ENCODE results near the gene ZNF638. TPM values are rescaled to one million over a fixed set of nuclear protein-coding genes. Genes with fewer than 3 reads are reported as not detected.

The ZNF638 gene
- total and polyA plus RNA-seq, 2 of the 8 experiments (the other 6 are each of a cell fraction or from before 2014, with no cell fraction given), result 45.3 to 143 TPM

DNA sequence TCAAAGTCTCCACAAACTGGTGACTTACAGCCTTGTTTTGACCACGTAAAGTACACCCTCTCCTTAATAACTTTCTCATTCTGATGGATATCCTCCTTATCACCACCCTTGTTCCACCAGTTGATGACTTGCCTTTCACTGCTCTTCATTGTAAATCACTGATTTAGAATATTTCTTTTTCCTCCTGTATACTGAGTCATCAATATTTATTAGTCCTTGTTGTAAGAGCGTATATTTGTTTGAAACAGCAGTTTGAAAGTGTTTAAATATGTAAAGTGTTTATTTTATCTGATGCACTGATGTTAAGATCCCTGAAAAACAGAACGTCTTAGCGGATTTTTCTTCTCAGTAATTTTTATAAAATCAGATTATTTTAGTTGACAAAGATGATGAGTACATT is 87.6 kb downstream of the ZNF638 start:
- Histone ChIP-seq H3K23me2 (ENCODE audit: low read depth, low read length) (no peaks in the 10 kb centered on the region), H4K20me1 (replicated peaks in 1 of 2; ENCODE audit: control insufficient read depth in 1 of 2, insufficient read depth in 2 of 2, low read length in 2 of 2) (no peaks in the 10 kb centered on the region), H2BK15ac (ENCODE audit: low read length) (no peak overlapping the region), H3K56ac (replicated peaks; ENCODE audit: insufficient read length, low read depth, low read length) (no peak overlapping the region), H3K9ac (replicated peaks in 1 of 4; ENCODE audit: extremely low read depth in 1 of 4, low read depth in 3 of 4, low read length in 3 of 4) (no peak overlapping the region), H2BK120ac (replicated peaks; ENCODE audit: low read depth, low read length) (no peak overlapping the region), H2BK5ac (ENCODE audit: low read depth, low read length) (no peak overlapping the region), H4K91ac (replicated peaks; ENCODE audit: insufficient read length, low read length) (no peak overlapping the region), H3K23ac (ENCODE audit: insufficient read length) (no peak overlapping the region), H3K9me3 (ENCODE audit: insufficient read depth in 2 of 2, low read depth in 1 of 2, low read length in 1 of 2) (no peaks in the 10 kb centered on the region), H3K4me3 (ENCODE audit: extremely low read depth in 1 of 4, insufficient read depth in 2 of 4, low read depth in 3 of 4, low read length in 4 of 4) (no peak overlapping the region), H3K18ac (ENCODE audit: extremely low read depth, low read length) (no peak overlapping the region), H3K36me3 (ENCODE audit: control insufficient read depth in 2 of 4, insufficient read depth in 4 of 4, low read length in 3 of 4) (peaks cover 4 to 36% (median 15%) of the 10 kb centered on the region in 4 experiments; a peak in 7 of 8 replicates), H3K27me3 (replicated peaks in 1 of 4; ENCODE audit: control insufficient read depth in 3 of 4, extremely low read depth in 1 of 4, insufficient read depth in 3 of 4, low read length in 3 of 4) (no peaks in the 10 kb centered on the region), H3K14ac (ENCODE audit: insufficient read length) (no peak overlapping the region), H3K79me2 (ENCODE audit: control insufficient read depth in 1 of 2, insufficient read depth in 2 of 2, low read length in 2 of 2) (peaks cover 0 to 4% of the 10 kb centered on the region in 2 experiments; a peak in 2 of 4 replicates), H3K4me1 (replicated peaks in 1 of 4; ENCODE audit: control insufficient read depth in 3 of 4, insufficient read depth in 4 of 4, low read length in 3 of 4) (peaks cover 0 to 3% (median 3%) of the 10 kb centered on the region in 4 experiments; a peak in 2 of 7 replicates), H4K8ac (ENCODE audit: extremely low read depth, insufficient read depth, low read length) (no peak overlapping the region), H2AFZ (ENCODE audit: low read length) (no peak overlapping the region), H3K27ac (ENCODE audit: low read depth, low read length) (no peak overlapping the region), H3K4ac (replicated peaks; ENCODE audit: insufficient read length, low read depth, low read length) (no peak overlapping the region), H2BK20ac (ENCODE audit: low read length) (no peak overlapping the region), H3K4me2 (ENCODE audit: insufficient read depth in 1 of 2, low read depth in 2 of 2, low read length in 2 of 2) (no peak overlapping the region), H2AK5ac (ENCODE audit: low read depth, low read length) (no peak overlapping the region), H3K79me1 (ENCODE audit: low read depth, low read length) (no peaks in the 10 kb centered on the region), H4K5ac (ENCODE audit: insufficient read length, low read depth, low read length) (no peak overlapping the region), H2BK12ac (ENCODE audit: low read depth, low read length) (no peak overlapping the region)
- CTCF ChIA-PET (ENCODE audit: partially characterized antibody), result interaction anchor here (0.6 kb wide), 1 partner anchor 312 kb away, joined by 3 read pairs; no protein-coding TSS in a partner anchor
- POLR2A ChIA-PET (ENCODE audit: partially characterized antibody), result interaction anchor here (1.2 to 1.5 kb wide), 2 partner anchors 12 to 66 kb away, joined by 3 read pairs; no protein-coding TSS in a partner anchor
- DNase-seq (ENCODE audit: low read depth in 1 of 2, low spot score in 2 of 2), result no peak
- 89% methylated on average over 4 of the region's 4 CpGs; no CpG with 5 or more reads in 1 of the 2 experiments for WGBS, 2 experiments (ENCODE audit: extremely low coverage in 1 of 2, insufficient coverage in 1 of 2, insufficient read length in 1 of 2, insufficient replicate concordance in 2 of 2, low coverage in 1 of 2, low lambda C conversion rate in 2 of 2, missing lambda C conversion rate in 1 of 2)
- FAIRE-seq, result no peak
- TF ChIP-seq ASH2L (IDR thresholded peaks at IDR 0.05; ENCODE audit: low read length) (no peak), TCF12 (IDR thresholded peaks at IDR 0.05; ENCODE audit: low read depth, low read length) (no peak), SIRT6 (IDR thresholded peaks at IDR 0.05; ENCODE audit: low read length) (no peak), EGR1 (IDR thresholded peaks at IDR 0.05; ENCODE audit: borderline replicate concordance, low read depth, low read length) (no peak), CEBPB (IDR thresholded peaks at IDR 0.05; ENCODE audit: low read depth, low read length) (no peak)

Measured in H1 (cell line).